PC-3 (cell line): ENCODE measurements around the gene ZFHX3.

Experiments used
- EZH2 ChIP-seq: fragments of 300-600 bp; sonication (generic); IDR thresholded peaks from one replicate; pipeline ENCODE4 v1.6.1; 2017; ENCODE audit warnings: antibody characterized with exemption, mild to moderate bottlenecking, low read length; ENCODE audit not compliant: unreplicated experiment
- EZH2phosphoT487 ChIP-seq: fragments of 300-600 bp; sonication (generic); IDR thresholded peaks from 2 replicates; pipeline ENCODE4 v1.6.1; 2018; ENCODE audit warnings: mild to moderate bottlenecking, antibody characterized with exemption, low read length, borderline replicate concordance
- TF ChIP-seq, protein P1 (sequence below): fragments of 300-600 bp; sonication (generic); conservative IDR thresholded peaks from 2 replicates; pipeline ENCODE4 v1.5.1; 2017; ENCODE audit warnings: antibody characterized with exemption, low read depth, mild to moderate bottlenecking, low read length

DNA sequence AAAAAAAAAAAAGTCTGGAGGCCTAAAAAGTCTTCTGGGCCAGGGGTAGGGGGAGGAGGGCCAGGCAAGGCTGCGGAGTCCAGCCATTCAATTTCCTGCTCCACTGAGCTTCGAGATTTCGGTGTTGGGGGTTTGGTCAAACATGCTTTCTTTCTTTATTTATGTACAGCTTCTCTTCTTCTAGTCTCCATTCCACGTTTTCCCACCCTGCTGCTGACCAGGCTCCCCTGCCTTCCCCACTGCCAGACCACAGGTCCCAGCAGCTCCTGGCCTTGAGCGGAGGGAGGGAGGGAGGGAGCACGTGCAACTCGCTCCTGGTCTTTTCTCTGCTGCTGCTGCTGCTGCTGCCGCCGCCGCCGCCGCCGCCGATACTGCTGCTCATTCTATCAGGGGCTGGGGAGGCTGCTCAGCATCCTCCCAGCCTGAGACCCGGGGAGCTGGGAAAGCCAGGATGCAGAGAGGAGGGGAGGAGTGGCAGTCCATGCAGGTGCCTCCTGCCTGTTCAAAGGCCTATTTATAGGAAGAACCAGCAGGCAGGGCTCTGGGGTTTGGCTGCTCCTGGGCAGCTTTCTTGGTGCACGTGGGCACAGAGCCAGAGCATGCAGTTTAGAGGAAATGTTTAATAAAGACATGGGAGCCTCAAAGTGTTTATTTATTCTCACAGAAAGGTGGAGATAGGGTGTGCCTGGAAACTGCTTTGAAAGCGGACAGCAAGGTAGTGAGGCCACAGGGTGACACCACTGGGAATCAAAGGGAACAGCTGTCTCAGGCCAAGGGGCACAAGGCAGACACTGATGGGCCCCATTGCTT lies 23.4 kb upstream of the ZFHX3 start:
- TF ChIP-seq EZH2phosphoT487 (no peak), EZH2 (no peak)
- TF ChIP-seq, protein P1, sequence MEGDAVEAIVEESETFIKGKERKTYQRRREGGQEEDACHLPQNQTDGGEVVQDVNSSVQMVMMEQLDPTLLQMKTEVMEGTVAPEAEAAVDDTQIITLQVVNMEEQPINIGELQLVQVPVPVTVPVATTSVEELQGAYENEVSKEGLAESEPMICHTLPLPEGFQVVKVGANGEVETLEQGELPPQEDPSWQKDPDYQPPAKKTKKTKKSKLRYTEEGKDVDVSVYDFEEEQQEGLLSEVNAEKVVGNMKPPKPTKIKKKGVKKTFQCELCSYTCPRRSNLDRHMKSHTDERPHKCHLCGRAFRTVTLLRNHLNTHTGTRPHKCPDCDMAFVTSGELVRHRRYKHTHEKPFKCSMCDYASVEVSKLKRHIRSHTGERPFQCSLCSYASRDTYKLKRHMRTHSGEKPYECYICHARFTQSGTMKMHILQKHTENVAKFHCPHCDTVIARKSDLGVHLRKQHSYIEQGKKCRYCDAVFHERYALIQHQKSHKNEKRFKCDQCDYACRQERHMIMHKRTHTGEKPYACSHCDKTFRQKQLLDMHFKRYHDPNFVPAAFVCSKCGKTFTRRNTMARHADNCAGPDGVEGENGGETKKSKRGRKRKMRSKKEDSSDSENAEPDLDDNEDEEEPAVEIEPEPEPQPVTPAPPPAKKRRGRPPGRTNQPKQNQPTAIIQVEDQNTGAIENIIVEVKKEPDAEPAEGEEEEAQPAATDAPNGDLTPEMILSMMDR, result no peak
